Lung (tissue), 12 donors: ENCODE data around the gene SNX19. TPM values are rescaled to one million over a fixed set of nuclear protein-coding genes. Genes with fewer than 3 reads are reported as not detected.

Source experiments
- ATAC-seq: fragments of 200-7000 bp; cut with Tn5 transposase; one replicate; pipeline ENCODE4 v1.9.1; 2020; ENCODE audit warnings: moderate number of reproducible peaks; ENCODE audit not compliant: insufficient read depth, low FRiP score
- DNase-seq, 3 donors: peaks; one replicate each; pipeline ENCODE4 v3.0.0-alpha.2; 2013 to 2017
- H3K27ac ChIP-seq, 2 donors: one replicate each; pipeline ENCODE4 v1.5.1; 2013; ENCODE audit warnings: mild to moderate bottlenecking in 2 of 2, moderate library complexity in 2 of 2, control low read depth in 1 of 2, inconsistent platforms in 1 of 2, low read depth in 1 of 2, low read length in 1 of 2
- H3K27me3 ChIP-seq, 3 donors: one replicate each; pipeline ENCODE4 v1.5.1; 2013; ENCODE audit warnings: low read length in 2 of 3; ENCODE audit not compliant: control insufficient read depth in 3 of 3, insufficient read depth in 3 of 3
- H3K36me3 ChIP-seq, 4 donors: one replicate each; pipeline ENCODE4 v1.5.1; 2013; ENCODE audit warnings: low read length in 4 of 4, mild to moderate bottlenecking in 1 of 4, moderate library complexity in 1 of 4; ENCODE audit not compliant: control insufficient read depth in 4 of 4, insufficient read depth in 4 of 4
- H3K4me1 ChIP-seq, 5 donors: one replicate each; pipeline ENCODE4 v1.5.1; 2013; ENCODE audit warnings: low read length in 5 of 5, mild to moderate bottlenecking in 2 of 5, moderate library complexity in 1 of 5; ENCODE audit not compliant: control insufficient read depth in 5 of 5, insufficient read depth in 5 of 5
- H3K4me3 ChIP-seq: one replicate; pipeline ENCODE4 v1.5.1; 2013; ENCODE audit warnings: mild to moderate bottlenecking, control low read depth, moderate library complexity
- H3K9ac ChIP-seq, 2 donors: one replicate each; pipeline ENCODE4 v1.5.1; 2013; ENCODE audit warnings: low read length in 2 of 2, control low read depth in 1 of 2; ENCODE audit not compliant: insufficient read depth in 1 of 2
- H3K9me3 ChIP-seq, 4 donors: one replicate each; pipeline ENCODE4 v1.5.1; 2013; ENCODE audit warnings: low read length in 3 of 4, mild to moderate bottlenecking in 1 of 4, moderate library complexity in 1 of 4; ENCODE audit not compliant: control insufficient read depth in 4 of 4, insufficient read depth in 3 of 4
- CTCF ChIP-seq: IDR thresholded peaks from 2 replicates; pipeline ENCODE4 v1.5.1; 2012; ENCODE audit warnings: mild to moderate bottlenecking; ENCODE audit errors: control extremely low read depth, extremely low read depth
- WGBS, 2 donors: extraction: QIAGEN DNeasy Blood & Tissue Kit; methylation state at CpG; one replicate each; pipeline ENCODE4 v1.1.7; 2013; 5-methylcytosine and 5-hydroxymethylcytosine counted together
- polyA plus RNA-seq, 2 donors: library from polyadenylated mRNA; stranded (reverse); fragments of 200-250 nt; gene quantifications; one replicate each; pipeline ENCODE4 v1.2.1, GENCODE V29; 2013
- total RNA-seq, 2 donors: library from RNA; depleted of rRNA in 1 of 2; stranded (reverse); fragments of >200 nt in 1 of 2; gene quantifications; one replicate each; pipeline ENCODE4 v1.2.1, GENCODE V29; 2014 to 2021
- donor health status: control.
- donor health status: control.
- donor health status: Bipolar disorder and iron deficiency.
- donor health status: healthy.
- donor health status: DM: yes; HTN: yes; CAD: no.

Gene SNX19
- total and polyA plus RNA-seq, 4 donors = 13.9 to 64.3 (median 42.6) TPM

- H3K27ac ChIP-seq = no peak overlapping the region
- H3K27me3 ChIP-seq = no peaks in the 10 kb centered on the region
- 90 to 92% methylated on average over 3 of the region's 3 CpGs for WGBS, 2 donors
- H3K4me1 ChIP-seq = peaks cover 0 to 13% (median 2%) of the 10 kb centered on the region in 5 donors
- no peak for TF ChIP-seq CTCF
- H3K9ac ChIP-seq = no peak overlapping the region
- DNase-seq = no peak
- H3K36me3 ChIP-seq = peaks cover 32 to 69% (median 50%) of the 10 kb centered on the region in 4 donors
- H3K4me3 ChIP-seq = no peak overlapping the region
- no peak for ATAC-seq
- no peaks in the 10 kb centered on the region for H3K9me3 ChIP-seq
These were observed 13.9 kb downstream of the SNX19 start for GRCh38 chr11:130902380-130902779.

GRCh38 chr11:130899106-130899505 lies 17.2 kb downstream of the SNX19 start:
- no peak for DNase-seq
- peaks cover 0 to 22% (median 14%) of the 10 kb centered on the region in 5 donors for H3K4me1 ChIP-seq

GRCh38 chr11:130897262-130898182 lies 18.8 kb downstream of the SNX19 start:
- Histone ChIP-seq H3K27ac (peak overlapping the region; percentile 81 to 84), H3K9ac (peak overlapping the region in 1 of 2 donors; percentile 69), H3K4me3 (no peak overlapping the region), H3K9me3 (no peaks in the 10 kb centered on the region), H3K4me1 (peaks cover 0 to 22% (median 14%) of the 10 kb centered on the region in 5 donors), H3K36me3 (peaks cover 24 to 38% (median 36%) of the 10 kb centered on the region in 4 donors), H3K27me3 (no peaks in the 10 kb centered on the region)
- 58 to 65% methylated on average over 17 of the region's 17 CpGs for WGBS, 2 donors
- peak; percentile 79 for ATAC-seq
- DNase-seq = peak; percentile 87 to 96 (median 96)
- TF ChIP-seq CTCF = no peak

More at GRCh38 chr11:130899106-130899505, 17.2 kb downstream of the SNX19 start:
- Histone ChIP-seq H3K36me3 (peaks cover 23 to 47% (median 41%) of the 10 kb centered on the region in 4 donors), H3K27me3 (no peaks in the 10 kb centered on the region), H3K9ac (no peak overlapping the region), H3K27ac (peak overlapping the region in 1 of 2 donors; percentile 61), H3K9me3 (no peaks in the 10 kb centered on the region), H3K4me3 (no peak overlapping the region)
- no peak for ATAC-seq
- WGBS, 2 donors = 75 to 85% methylated on average over 4 of the region's 4 CpGs
- no peak for TF ChIP-seq CTCF
